SIG-M5 (cell line): ENCODE measurements around the gene SLC12A3.

ENCODE experiments used
- DNase-seq: peaks from one replicate; lab custom pipeline; 2025; lab: John Stamatoyannopoulos, UW

Gene SLC12A3

GRCh38 chr16:56864960-56865359, at the start of gene SLC12A3:
TSS of gene SLC12A3 (plus strand) at chr16:56865207. CDS start at chr16:56865236, 29 bp downstream.
- DNase-seq: no peak

- DNase-seq: no peak
Measured at GRCh38 chr16:56815721-56816120, 49.3 kb upstream of the SLC12A3 start.

- no peak for DNase-seq
Measured at GRCh38 chr16:56817056-56817455, 48.0 kb upstream of the SLC12A3 start.

GRCh38 chr16:56817938-56818337, 47.1 kb upstream of the SLC12A3 start:
- DNase-seq: no peak

- no peak for DNase-seq
Measured at GRCh38 chr16:56823081-56823733, 41.8 kb upstream of the SLC12A3 start.

GRCh38 chr16:56824331-56824730, 40.7 kb upstream of the SLC12A3 start:
- DNase-seq: no peak

- DNase-seq: no peak
Measured at GRCh38 chr16:56824804-56825203, 40.2 kb upstream of the SLC12A3 start.

GRCh38 chr16:56825826-56826225, 39.2 kb upstream of the SLC12A3 start:
- no peak for DNase-seq

GRCh38 chr16:56828647-56829046, 36.4 kb upstream of the SLC12A3 start:
- no peak for DNase-seq

- no peak for DNase-seq
Measured at GRCh38 chr16:56830669-56831068, 34.3 kb upstream of the SLC12A3 start.

- no peak for DNase-seq
Measured at GRCh38 chr16:56832768-56833167, 32.2 kb upstream of the SLC12A3 start.

GRCh38 chr16:56833243-56833970, 31.6 kb upstream of the SLC12A3 start:
- no peak for DNase-seq

- no peak for DNase-seq
Measured at GRCh38 chr16:56835320-56835719, 29.7 kb upstream of the SLC12A3 start.

- DNase-seq: no peak
Measured at GRCh38 chr16:56836410-56837230, 28.4 kb upstream of the SLC12A3 start.

GRCh38 chr16:56838622-56839337, 26.2 kb upstream of the SLC12A3 start:
- DNase-seq: no peak

- DNase-seq: no peak
Measured at GRCh38 chr16:56841233-56841632, 23.8 kb upstream of the SLC12A3 start.

- no peak for DNase-seq
Measured at GRCh38 chr16:56841659-56842058, 23.3 kb upstream of the SLC12A3 start.

GRCh38 chr16:56842133-56842532, 22.9 kb upstream of the SLC12A3 start:
- DNase-seq: no peak

- no peak for DNase-seq
Measured at GRCh38 chr16:56844056-56844455, 21.0 kb upstream of the SLC12A3 start.

GRCh38 chr16:56847173-56847910, 17.7 kb upstream of the SLC12A3 start:
- no peak for DNase-seq
